Measurements from ENCODE around the gene MYEOV.

Gene MYEOV

GRCh38 chr11:69302447-69303020 is 8.6 kb downstream of the MYEOV start:
- no peak for DNase-seq

DNA sequence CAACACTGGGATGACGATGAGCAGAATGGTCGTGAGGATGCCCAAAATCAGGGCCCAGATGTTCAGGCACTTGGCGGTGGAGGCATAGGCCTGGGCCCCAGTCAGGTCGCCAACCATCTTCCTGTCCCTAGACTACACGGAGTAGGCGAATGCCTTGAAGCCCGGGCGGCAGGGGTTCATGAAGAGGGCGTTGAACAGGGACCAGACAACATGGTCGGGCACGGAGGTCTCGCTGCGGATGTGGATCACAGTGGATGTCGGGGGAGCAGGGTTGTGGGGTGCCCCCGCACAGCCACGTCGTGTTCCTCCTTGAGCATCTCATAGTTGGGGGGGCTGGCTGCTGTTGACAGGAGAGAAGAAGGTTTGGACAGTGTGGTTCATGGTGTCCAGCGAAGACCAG is 9.5 kb downstream of the MYEOV start:
- no peak for DNase-seq

GRCh38 chr11:69304258-69304657 is 10.3 kb downstream of the MYEOV start:
- DNase-seq: no peak

DNA sequence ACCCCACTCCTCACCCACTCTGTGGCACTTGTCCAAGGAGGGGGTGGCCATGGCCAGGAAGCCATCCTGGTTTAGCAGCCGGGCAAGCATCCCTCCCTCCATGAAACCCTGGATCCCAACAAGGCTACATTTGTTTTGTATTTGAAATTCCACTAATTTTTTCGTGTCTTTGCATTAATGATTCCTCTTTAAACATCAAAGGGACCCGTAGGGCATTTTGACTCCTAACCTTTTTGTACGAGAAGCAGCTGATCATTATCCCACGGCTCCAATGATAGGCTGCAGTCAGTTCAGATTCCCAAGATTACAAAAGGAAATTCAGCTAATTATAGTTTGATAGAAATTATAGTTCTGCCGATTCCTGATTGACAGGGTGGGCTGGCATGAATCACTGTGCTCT is 10.7 kb downstream of the MYEOV start:
- DNase-seq: no peak

- no peak for DNase-seq
Observed at GRCh38 chr11:69305885-69306540, 12.1 kb downstream of the MYEOV start.

DNA sequence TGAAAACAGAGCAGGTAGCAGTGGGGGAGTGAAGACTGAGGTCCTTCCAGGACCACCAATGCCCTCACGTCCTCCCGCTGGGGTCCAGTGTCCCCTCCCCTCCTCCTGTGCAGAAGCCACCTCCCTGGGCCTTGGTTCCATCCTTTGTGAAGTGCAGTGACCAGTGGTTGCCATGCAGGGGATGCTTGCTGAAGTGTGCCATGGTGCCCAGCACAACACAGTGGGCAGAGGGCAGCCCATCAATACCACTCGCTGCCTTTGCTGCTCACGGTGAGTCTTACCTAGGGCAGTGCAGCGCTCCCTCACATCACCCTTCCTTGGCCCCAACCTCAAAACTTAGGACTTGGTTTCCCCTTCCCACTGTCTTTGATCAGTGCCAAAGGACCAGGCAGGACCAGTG is 12.9 kb downstream of the MYEOV start:
- DNase-seq: no peak

DNA sequence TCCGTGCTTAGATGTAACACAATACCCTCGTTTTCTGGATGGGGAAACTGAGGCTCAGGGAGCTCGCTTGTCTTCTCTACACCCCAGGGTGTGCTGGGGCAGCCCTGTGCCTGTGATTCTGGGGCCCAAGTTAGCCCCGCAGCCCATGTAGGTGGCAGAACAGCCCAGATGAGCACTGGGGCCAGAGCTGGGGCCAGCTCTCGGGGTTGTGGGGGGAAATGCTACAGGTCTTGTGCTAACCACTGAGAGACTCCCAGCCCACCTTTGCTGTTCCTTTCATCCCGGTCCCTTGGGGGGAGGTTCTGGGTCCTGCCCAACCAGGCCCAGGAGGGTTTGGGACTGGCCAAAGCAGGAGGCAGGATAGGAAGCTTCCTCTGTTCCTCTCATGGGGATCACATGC is 13.5 kb downstream of the MYEOV start:
- DNase-seq: no peak

DNA sequence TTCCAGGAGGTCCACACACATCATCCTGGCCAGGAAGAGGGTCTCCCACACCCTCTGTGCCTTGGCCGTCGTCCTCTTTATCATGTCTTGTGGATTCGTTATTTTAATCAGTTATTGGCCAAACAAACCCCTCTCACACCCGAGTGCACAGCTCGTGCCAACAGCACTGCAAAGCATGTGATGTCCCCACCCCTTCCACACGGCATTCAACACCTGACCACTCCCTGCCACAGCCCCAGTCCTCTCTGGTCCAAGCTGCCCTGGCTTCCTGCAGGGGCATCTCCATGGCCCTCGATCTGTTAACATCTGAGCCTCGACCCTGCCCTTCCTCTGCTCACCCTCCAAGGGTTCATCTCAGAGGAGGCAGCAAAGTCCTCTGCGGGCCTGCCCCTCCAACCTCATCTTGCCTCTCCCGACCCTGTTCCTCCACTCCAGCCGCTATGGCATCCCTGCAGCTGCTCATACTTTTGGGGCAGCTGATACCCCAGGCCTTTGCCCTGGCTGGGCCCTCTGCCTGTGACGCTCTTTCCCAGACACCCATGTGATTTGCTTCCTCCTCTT is 14.0 kb downstream of the MYEOV start:
- DNase-seq: no peak

DNA sequence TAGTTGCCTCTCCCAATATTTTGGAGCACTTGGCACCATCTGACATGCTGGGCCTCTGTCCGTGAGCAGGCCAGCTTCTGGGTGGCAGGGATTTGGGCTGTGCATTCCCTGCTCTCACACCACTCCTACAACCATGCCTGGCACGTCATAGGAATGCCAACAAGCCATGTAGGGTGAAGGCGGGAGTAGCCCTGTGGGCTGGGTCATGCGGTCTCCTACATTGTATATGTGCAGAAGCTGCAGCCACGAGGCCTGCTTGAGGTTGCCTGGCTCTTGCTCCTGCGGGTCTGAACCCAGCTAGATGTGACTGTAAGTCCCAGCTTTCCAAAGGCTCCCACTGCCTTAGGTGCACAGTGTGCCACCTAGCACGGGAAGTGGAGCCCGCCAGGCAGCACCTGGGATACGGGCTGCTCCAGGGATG is 14.5 kb downstream of the MYEOV start:
- DNase-seq: no peak

- DNase-seq: no peak
Observed at GRCh38 chr11:69308936-69309615, 15.1 kb downstream of the MYEOV start.

DNA sequence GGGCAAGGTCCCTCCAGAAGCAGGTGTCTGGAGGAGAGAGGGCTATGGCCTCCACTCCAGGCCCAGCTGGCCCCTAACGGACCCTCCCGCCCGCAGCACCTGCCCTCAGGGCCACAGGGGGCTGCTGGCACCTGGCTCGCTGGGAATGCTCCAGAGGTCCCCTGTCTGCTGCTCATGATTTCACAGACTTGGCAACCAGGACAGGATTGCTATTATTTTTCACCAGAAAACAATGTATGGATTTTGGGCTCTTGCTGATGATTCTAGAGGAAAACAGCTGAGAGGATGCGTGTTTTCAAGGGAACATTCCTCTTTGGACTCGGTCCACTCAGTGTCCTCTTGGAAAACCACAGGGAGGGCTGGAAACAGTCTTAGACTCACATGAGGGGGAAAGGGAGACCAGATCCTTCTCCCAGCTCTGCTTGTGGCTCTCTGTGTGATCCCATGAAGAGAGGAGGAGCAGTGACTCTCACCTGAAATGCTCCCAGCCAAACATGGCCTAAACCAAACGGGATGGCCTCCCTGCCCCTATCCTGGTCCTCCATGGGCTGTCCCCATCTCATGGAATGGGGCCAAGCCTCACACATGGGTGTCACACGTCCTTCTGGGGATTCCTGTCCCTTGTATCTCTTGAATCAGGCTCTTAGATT is 15.8 kb downstream of the MYEOV start:
- DNase-seq: no peak

- DNase-seq: no peak
Observed at GRCh38 chr11:69310351-69310750, 16.4 kb downstream of the MYEOV start.

DNA sequence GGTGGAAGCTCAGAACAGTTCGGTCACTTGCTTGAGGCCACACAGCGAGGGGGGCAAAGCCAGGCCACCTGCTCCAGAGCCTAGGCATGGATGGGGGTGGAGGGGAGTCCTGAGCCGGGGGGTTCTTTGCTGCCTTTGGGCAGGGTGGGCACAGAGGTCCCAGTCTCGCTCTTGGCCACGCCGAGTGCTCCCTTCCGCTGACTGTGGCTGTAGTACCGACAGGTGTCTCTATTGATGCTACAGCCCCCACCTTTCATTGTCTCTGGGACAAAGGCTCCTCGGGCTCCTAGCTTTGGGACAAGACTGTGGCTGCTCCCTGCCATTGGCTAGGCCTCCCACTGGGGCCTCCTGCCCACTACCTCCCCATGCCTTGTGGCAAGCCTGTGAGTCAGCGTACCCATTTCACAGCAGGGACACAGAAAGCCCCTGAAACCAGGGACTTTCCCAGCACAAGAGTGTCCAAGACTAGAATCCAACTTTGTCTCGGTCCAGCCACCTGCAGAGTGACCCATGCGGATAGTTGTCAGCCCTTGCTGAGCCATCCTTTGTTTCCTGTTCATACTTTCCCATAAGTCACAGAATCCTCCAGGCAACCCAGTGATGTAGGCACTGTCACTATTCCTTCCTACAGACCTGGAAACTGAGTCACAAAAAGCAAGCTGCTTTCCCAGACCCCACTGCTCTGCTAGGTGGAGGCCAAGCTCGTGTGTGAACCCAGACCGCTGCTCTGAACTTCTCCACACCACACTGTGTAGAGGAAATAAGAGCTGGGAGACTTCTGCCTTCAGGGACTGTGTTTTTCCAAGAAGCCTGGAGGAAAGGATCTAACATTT is 17.2 kb downstream of the MYEOV start:
- no peak for DNase-seq

GRCh38 chr11:69311767-69312385 is 17.9 kb downstream of the MYEOV start:
- no peak for DNase-seq

DNA sequence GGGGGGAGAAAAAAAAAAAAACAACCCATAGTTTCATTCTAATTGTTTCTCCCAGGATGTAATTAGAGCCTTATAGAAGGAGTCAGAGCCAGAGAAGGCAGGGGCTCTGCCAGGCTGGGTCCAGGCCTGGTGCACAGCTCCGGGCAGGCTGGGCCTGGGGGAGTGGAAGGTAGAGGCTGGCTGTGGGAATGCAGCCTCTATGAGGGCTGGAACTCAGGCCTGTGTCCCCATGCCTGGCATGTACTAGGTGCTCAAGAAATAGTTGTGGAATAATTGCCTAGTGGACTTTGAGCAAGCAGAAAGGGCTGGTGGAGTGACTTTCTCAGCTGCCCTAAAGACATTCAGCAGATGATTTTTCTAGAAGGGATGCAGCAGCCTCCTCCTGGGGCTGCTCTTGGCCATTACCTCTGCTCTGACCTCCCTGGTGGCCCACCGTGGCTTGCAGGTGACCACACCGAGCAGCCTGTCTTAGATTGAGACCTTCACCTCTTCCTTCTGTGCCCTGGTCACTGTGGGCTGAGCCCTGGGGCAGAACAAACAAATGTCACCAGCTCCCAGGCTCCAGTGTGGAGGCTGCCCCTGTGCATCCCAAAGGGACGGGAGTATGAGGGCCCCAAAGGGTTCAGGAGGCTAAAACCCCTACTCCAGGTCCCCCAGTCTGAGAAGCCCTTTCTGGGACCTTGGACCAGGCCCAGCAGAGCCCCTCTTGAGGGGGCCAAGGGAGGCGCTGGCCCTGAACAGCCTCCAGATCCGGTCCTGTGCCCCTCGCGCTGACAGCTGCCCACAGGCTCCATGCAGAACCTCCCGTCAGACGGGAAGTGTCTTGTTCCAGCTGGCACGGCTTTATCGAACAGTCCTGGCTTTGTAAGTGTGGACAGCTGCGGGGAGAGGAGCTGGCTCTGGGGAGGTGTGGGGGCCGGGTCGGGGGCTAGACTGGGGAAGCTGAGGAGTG is 18.8 kb downstream of the MYEOV start:
- no peak for DNase-seq

GRCh38 chr11:69313992-69314391 is 20.0 kb downstream of the MYEOV start:
- no peak for DNase-seq

DNA sequence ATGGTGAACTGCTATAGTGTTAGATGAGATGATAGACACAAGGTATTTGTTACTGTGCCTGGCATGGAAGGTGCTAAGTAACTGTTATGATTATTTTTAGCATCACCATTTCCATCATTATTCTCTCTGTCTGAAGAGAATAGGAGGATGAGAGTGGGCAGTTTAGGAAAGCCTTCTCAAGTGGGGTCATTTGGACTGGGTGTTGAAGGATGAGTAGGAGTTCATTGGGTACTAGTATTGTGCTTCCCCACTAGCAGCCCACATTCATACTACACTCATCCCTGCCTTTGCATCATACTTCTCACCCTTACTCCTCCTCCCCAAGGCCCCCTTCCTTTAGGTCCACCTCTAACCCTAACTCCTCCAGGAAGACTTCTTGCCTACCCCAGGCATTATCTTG is 20.6 kb downstream of the MYEOV start:
- no peak for DNase-seq

DNA sequence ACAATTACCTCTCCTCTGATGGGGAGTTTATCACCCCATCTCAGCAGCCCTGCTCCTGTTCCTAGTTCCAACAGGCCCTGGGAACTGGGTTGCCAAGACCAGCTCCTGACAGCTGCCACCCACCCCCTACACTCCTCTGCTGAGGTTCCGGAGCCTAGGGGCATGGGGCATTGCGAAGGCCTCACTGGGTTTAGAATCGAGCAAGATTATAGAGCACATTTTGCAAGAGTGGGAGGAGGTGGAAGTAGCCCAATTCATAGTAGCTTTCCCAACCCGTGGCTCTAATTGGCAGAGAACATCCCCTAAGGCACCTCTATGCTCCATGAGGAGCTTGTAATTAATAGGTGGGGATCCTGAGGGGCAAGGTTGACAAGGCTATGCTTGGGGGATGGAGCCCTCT is 23.0 kb downstream of the MYEOV start:
- no peak for DNase-seq

DNA sequence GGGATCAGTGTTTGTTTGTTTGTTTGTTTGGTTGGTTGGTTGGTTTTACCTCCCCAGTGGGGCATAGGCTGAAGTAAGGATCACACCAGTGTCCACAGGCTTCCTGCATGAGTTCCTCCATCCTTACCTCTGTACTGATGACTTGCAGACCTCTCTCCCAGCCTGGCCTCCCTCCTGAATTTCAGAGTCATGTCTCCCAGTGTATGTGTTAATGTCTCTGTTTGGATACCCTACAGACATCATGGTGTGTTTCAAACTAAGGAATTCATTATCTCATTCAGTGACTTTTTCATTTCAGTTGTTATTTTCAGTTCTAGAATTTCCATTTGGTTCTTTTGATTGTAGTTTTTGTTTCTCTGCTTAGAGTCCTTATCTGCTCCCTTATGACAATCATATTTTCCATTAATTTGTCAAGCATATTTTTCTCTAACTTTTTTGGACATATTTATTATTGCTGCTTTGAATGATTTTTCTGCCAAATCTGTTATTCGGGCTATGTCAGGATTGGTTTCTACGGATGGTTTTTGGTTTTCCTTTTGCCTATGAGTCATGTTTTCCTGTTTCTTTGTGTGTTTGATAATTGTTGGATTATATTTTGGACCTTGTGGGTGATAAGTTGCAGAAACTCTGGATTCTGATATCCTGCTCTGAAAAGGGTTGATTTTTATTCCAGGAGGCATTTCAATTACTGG is 23.6 kb downstream of the MYEOV start:
- no peak for DNase-seq

DNA sequence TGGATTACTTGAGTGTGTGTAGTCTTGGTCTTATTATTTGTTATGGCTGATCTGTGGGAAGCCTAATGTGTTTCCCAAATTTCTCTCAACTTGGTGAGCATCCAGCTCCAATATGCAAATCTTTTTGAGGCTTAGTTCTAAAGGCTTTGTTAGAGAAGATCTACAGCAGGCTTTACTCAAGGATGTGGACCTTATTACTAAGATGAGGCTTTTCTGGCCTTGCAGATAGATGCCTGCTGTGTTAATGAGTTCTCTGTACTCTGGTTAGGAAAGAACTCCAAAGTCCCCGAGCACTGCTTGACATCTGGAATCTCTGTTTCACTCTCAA is 24.1 kb downstream of the MYEOV start:
- no peak for DNase-seq

All from activated CD4-positive, alpha-beta T cell treated with anti-CD3 and anti-CD28 coated beads for 1 hour (primary cell).